Liver (tissue), 9 donors: ENCODE data around the gene RMRP. TPM values are rescaled to one million over a fixed set of nuclear protein-coding genes. Genes with fewer than 3 reads are reported as not detected.

Source experiments
- DNase-seq: peaks from one replicate; pipeline ENCODE4 v3.0.0-alpha.2; 2017; ENCODE audit warnings: low spot score
- H3K27ac ChIP-seq, 2 donors: one replicate each; pipeline ENCODE4 v1.7.0; 2013; ENCODE audit warnings: inconsistent platforms in 2 of 2, low read length in 2 of 2, control low read depth in 1 of 2, low read depth in 1 of 2, mild to moderate bottlenecking in 1 of 2
- H3K27me3 ChIP-seq, 4 donors: one replicate each; pipeline versions ENCODE4 v1.6.1 to v1.7.0; 2013; ENCODE audit warnings: low read length in 3 of 4, inconsistent platforms in 1 of 4, mild to moderate bottlenecking in 1 of 4, moderate library complexity in 1 of 4; ENCODE audit not compliant: control insufficient read depth in 4 of 4, insufficient read depth in 4 of 4
- H3K36me3 ChIP-seq, 4 donors: one replicate each; pipeline versions ENCODE4 v1.6.1 to v1.7.0; 2013; ENCODE audit warnings: low read length in 3 of 4, mild to moderate bottlenecking in 3 of 4, low read depth in 1 of 4, moderate library complexity in 1 of 4; ENCODE audit not compliant: control insufficient read depth in 4 of 4, insufficient read depth in 3 of 4
- H3K4me1 ChIP-seq, 4 donors: one replicate each; pipeline versions ENCODE4 v1.6.1 to v1.7.0; 2013; ENCODE audit warnings: low read length in 3 of 4, mild to moderate bottlenecking in 3 of 4, moderate library complexity in 1 of 4; ENCODE audit not compliant: control insufficient read depth in 4 of 4, insufficient read depth in 4 of 4
- H3K4me3 ChIP-seq, 3 donors: one replicate each; pipeline versions ENCODE4 v1.6.1 to v1.7.0; 2013; ENCODE audit warnings: low read length in 3 of 3, control low read depth in 1 of 3, low read depth in 1 of 3, mild to moderate bottlenecking in 1 of 3
- H3K9ac ChIP-seq, 2 donors: one replicate each; pipeline ENCODE4 v1.7.0; 2013; ENCODE audit warnings: low read length in 2 of 2, mild to moderate bottlenecking in 2 of 2, moderate library complexity in 2 of 2, control low read depth in 1 of 2, low read depth in 1 of 2
- H3K9me3 ChIP-seq, 4 donors: one replicate each; pipeline versions ENCODE4 v1.6.1 to v1.7.0; 2013; ENCODE audit warnings: low read length in 3 of 4; ENCODE audit not compliant: control insufficient read depth in 4 of 4
- ATF3 ChIP-seq: IDR thresholded peaks from 2 replicates; pipeline ENCODE4 v1.6.1; 2016; ENCODE audit warnings: antibody characterized with exemption
- CTCF ChIP-seq: fragments of 150-350 bp; IDR thresholded peaks from 2 replicates; pipeline ENCODE4 v1.5.1; 2017; ENCODE audit warnings: improper control_type of control experiment, low read depth, low read length; ENCODE audit not compliant: missing input control
- EGR1 ChIP-seq, 2 donors: IDR thresholded peaks; 2 replicates each; pipeline ENCODE4 v1.6.1; 2016 to 2018; ENCODE audit warnings: antibody characterized with exemption in 2 of 2, low read depth in 2 of 2
- FOXA1 ChIP-seq: IDR thresholded peaks from 2 replicates; pipeline ENCODE4 v1.6.1; 2016; ENCODE audit warnings: antibody characterized with exemption
- FOXA2 ChIP-seq: IDR thresholded peaks from 2 replicates; pipeline ENCODE4 v1.6.1; 2016; ENCODE audit warnings: antibody characterized with exemption
- GABPA ChIP-seq, 2 donors: IDR thresholded peaks in 1 of 2; conservative IDR thresholded peaks in 1 of 2; 2 replicates each; pipeline ENCODE4 v1.6.1; 2016; ENCODE audit warnings: antibody characterized with exemption in 2 of 2, mild to moderate bottlenecking in 1 of 2, moderate library complexity in 1 of 2
- HNF4A ChIP-seq, 2 donors: conservative IDR thresholded peaks; 2 replicates each; pipeline ENCODE4 v1.6.1; 2016; ENCODE audit warnings: antibody characterized with exemption in 2 of 2, mild to moderate bottlenecking in 2 of 2
- HNF4G ChIP-seq: IDR thresholded peaks from 2 replicates; pipeline ENCODE4 v1.6.1; 2016; ENCODE audit warnings: antibody characterized with exemption
- JUND ChIP-seq, 2 donors: IDR thresholded peaks; 2 replicates each; pipeline ENCODE4 v1.6.1; 2016; ENCODE audit warnings: antibody characterized with exemption in 2 of 2
- MAX ChIP-seq: IDR thresholded peaks from 2 replicates; pipeline ENCODE4 v1.6.1; 2016; ENCODE audit warnings: antibody characterized with exemption
- NR2F2 ChIP-seq: IDR thresholded peaks from 2 replicates; pipeline ENCODE4 v1.6.1; 2016; ENCODE audit warnings: antibody characterized with exemption
- RAD21 ChIP-seq, 2 donors: IDR thresholded peaks; 2 replicates each; pipeline ENCODE4 v1.6.1; 2016; ENCODE audit warnings: antibody characterized with exemption in 2 of 2, mild to moderate bottlenecking in 2 of 2
- REST ChIP-seq: IDR thresholded peaks from 2 replicates; pipeline ENCODE4 v1.6.1; 2016; ENCODE audit warnings: antibody characterized with exemption, mild to moderate bottlenecking
- RXRA ChIP-seq, 2 donors: IDR thresholded peaks; 2 replicates each; pipeline ENCODE4 v1.6.1; 2017 to 2018; ENCODE audit warnings: antibody characterized with exemption in 2 of 2, mild to moderate bottlenecking in 1 of 2
- SP1 ChIP-seq: IDR thresholded peaks from 2 replicates; pipeline ENCODE4 v1.6.1; 2018; ENCODE audit warnings: antibody characterized with exemption, mild to moderate bottlenecking
- TAF1 ChIP-seq: conservative IDR thresholded peaks from 2 replicates; pipeline ENCODE4 v1.6.1; 2016; ENCODE audit warnings: antibody characterized with exemption, mild to moderate bottlenecking
- YY1 ChIP-seq: IDR thresholded peaks from 2 replicates; pipeline ENCODE4 v1.6.1; 2016; ENCODE audit warnings: antibody characterized with exemption, mild to moderate bottlenecking
- ZBTB33 ChIP-seq: IDR thresholded peaks from 2 replicates; pipeline ENCODE4 v1.6.1; 2016; ENCODE audit warnings: antibody characterized with exemption
- WGBS: extraction: QIAGEN DNeasy Blood & Tissue Kit; methylation state at CpG from one replicate; pipeline ENCODE4 v1.1.7; 2013; 5-methylcytosine and 5-hydroxymethylcytosine counted together
- polyA plus RNA-seq, 2 donors: library from polyadenylated mRNA; stranded (reverse) in 1 of 2; unstranded in 1 of 2; fragments of 200-250 nt in 1 of 2; fragments of >200 nt in 1 of 2; fragmentation: Nextera tagmentation in 1 of 2; extraction: Ambion mirVana in 1 of 2; gene quantifications; one replicate each; pipeline versions ENCODE4 v1.2.1 to v1.2.3, GENCODE V29; 2013 to 2015
- total RNA-seq, 2 donors: library from RNA; depleted of rRNA; stranded (reverse); fragments of >200 nt; gene quantifications; one replicate each; pipeline ENCODE4 v1.2.3, GENCODE V29; 2014
- donor health status: healthy.
- donor health status: healthy.
- donor health status: healthy.
- donor health status: healthy.
- donor health status: healthy.

RMRP gene
- over 10,000 TPM in 1 of 2 donors, 1,000 to 10,000 TPM in 1; 5,304 to 67,037 TPM for total RNA-seq
- polyA plus RNA-seq: 10 to 100 TPM in 1 of 2 donors, 1 to 10 TPM in 1; 5.3 to 50.9 TPM

GRCh38 chr9:35657546-35658136 lies at the start of gene RMRP:
TSS of gene RMRP (minus strand) at chr9:35658019.
- H3K27ac ChIP-seq: peak within 1 kb of the TSS; percentile 98 to 99
- WGBS: under 1% methylated on average over 42 of the region's 42 CpGs
- no peaks in the 10 kb centered on the region for H3K36me3 ChIP-seq
- TF ChIP-seq REST (peak; percentile 88), SP1 (peak; percentile 97), GABPA (IDR thresholded peaks at IDR 0.05 in 1 of 2, conservative IDR thresholded peaks at IDR 0.05 in 1 of 2) (peak in 1 of 2 donors; percentile 82), CTCF (peak; percentile 49), RAD21 (IDR thresholded peaks at IDR 0.05) (peak; percentile 29 to 45), HNF4G (peak; percentile 98), JUND (IDR thresholded peaks at IDR 0.05) (peak; percentile 17 to 89), FOXA2 (peak; percentile 56), YY1 (peak; percentile 82), NR2F2 (peak; percentile 7), ZBTB33 (peak; percentile 82), ATF3 (peak; percentile 97), EGR1 (IDR thresholded peaks at IDR 0.05; ENCODE audit: low read depth in 2 of 2) (peak; percentile 99 to 100), RXRA (IDR thresholded peaks at IDR 0.05) (peak; percentile 55 to 89), TAF1 (no peak), HNF4A (conservative IDR thresholded peaks at IDR 0.05) (peak; percentile 94 to 99), FOXA1 (peak; percentile 23), MAX (peak; percentile 99)
- H3K4me1 ChIP-seq: peaks cover 2 to 24% (median 5%) of the 10 kb centered on the region in 4 donors
- H3K9me3 ChIP-seq: no peaks in the 10 kb centered on the region
- no peaks in the 10 kb centered on the region for H3K27me3 ChIP-seq
- H3K4me3 ChIP-seq: peak within 1 kb of the TSS; percentile 79 to 87 (median 79)
- peak within 1 kb of the TSS; percentile 91 to 97 for H3K9ac ChIP-seq
- DNase-seq: peak; percentile 91
